GM20000 (cell line): ENCODE results near the gene MYOC.

Experiments
- DNase-seq: peaks from one replicate; pipeline ENCODE4 v3.0.0; 2012; ENCODE audit warnings: low spot score
- TF ChIP-seq, protein P1 (sequence below): IDR thresholded peaks from 2 replicates; pipeline ENCODE4 v1.5.1; 2012; ENCODE audit warnings: mild to moderate bottlenecking, control low read depth; ENCODE audit errors: extremely low read depth, missing control alignments

MYOC gene

GRCh38 chr1:171597203-171597602 lies 55.3 kb downstream of the MYOC start:
- DNase-seq: no peak
- TF ChIP-seq, protein P1, sequence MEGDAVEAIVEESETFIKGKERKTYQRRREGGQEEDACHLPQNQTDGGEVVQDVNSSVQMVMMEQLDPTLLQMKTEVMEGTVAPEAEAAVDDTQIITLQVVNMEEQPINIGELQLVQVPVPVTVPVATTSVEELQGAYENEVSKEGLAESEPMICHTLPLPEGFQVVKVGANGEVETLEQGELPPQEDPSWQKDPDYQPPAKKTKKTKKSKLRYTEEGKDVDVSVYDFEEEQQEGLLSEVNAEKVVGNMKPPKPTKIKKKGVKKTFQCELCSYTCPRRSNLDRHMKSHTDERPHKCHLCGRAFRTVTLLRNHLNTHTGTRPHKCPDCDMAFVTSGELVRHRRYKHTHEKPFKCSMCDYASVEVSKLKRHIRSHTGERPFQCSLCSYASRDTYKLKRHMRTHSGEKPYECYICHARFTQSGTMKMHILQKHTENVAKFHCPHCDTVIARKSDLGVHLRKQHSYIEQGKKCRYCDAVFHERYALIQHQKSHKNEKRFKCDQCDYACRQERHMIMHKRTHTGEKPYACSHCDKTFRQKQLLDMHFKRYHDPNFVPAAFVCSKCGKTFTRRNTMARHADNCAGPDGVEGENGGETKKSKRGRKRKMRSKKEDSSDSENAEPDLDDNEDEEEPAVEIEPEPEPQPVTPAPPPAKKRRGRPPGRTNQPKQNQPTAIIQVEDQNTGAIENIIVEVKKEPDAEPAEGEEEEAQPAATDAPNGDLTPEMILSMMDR: no peak

GRCh38 chr1:171596705-171597104 lies 55.8 kb downstream of the MYOC start:
- DNase-seq: no peak
- TF ChIP-seq, protein P1: no peak

DNA sequence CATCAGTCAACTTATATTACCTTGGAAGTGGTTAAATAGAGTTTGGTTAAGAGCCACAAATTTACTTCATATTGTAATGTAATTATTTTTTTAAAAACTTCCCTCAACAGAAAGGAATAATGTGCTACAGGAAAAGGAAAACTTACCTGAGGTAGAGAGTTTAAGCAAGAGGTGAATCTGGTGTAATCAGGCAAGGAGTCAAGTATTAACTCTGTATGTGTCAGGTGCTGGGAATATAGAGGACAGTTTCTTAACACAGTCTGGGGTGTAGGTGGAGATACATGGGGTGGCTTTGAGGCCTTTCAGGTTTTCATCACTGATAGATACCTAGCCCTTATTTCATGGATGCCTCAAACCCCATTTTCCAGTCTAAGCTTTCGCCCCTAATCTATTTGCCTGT lies 56.4 kb downstream of the MYOC start:
- TF ChIP-seq, protein P1: no peak
- DNase-seq: no peak

DNA sequence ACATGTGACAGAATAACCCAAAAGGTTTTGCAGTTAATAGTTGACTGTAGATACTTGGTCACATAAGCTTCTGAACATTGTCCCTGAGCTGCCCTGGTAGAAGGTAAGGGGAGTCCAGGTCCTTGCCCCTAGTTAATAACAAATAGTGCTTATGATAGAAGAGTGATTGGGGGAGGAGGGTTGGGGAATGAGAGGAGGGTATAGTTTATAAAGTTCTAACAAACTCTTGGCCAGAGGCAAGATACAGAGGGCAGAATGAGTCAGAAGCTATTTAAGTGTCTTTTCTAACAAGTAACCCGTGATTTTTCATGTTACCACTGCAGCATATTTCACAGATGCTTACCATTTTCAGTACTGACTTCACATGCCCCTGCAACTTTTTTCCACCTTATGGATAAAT lies 57.2 kb downstream of the MYOC start:
- TF ChIP-seq, protein P1: no peak
- no peak for DNase-seq

DNA sequence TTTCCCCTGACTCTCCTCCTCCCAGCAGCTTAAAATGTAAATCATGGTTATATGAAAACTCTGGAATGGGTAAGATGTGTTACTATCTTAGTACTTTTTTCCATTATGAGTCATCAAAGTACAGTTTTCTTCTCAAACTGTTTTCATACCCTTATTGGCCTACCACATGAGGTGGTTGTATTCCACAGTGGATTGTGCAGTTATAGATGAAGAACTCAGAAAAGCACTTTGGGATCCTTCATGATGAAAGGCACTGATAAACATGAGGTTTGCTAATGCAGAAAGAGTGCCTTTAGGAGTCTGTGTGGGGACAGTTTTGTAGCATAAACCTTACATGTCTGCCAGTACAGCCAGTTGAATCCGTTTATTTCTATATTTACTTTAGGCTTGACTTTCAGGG lies 62.5 kb downstream of the MYOC start:
- DNase-seq: no peak
- TF ChIP-seq, protein P1: no peak

GRCh38 chr1:171588230-171588629 lies 64.3 kb downstream of the MYOC start:
- TF ChIP-seq, protein P1: no peak
- no peak for DNase-seq

DNA sequence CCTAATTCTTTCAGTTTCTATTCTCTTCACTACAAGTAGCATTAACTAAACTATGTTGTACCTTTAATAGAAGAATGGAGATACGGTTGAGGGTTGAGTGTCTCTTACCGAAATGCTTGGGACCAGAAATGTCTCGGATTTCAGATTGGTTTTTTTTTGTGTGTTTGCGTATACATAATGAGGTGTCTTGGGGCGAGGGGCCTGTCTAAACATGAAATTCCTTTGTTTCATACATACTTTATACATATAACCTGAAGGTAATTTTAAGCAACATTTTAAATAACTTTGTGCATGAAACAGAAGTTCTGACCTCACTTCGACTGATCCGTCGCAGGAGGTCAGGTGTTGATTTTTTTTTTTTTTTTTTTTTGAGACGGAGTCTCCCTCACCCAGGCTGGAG lies 66.8 kb downstream of the MYOC start:
- no peak for DNase-seq
- TF ChIP-seq, protein P1: no peak
